G401 (cell line): ENCODE results near the gene MIXL1. TPM values are rescaled to one million over a fixed set of nuclear protein-coding genes. Genes with fewer than 3 reads are reported as not detected.
"Not testable (repeated sequence)": the region's sequence is repeated elsewhere in the genome, so short reads cannot be mapped to it uniquely, and the experiment has no call there.

Source experiments
- DNase-seq: peaks from one replicate; pipeline ENCODE4 v3.0.0-alpha.2; 2015; ENCODE audit warnings: low spot score
- in situ Hi-C: cut with HindIII; loops from 2 replicates; pipeline ENCODE4 v1.10.0; 2016; ENCODE audit warnings: low sequenced_read_pairs, mixed read lengths
- total RNA-seq: library from RNA; depleted of rRNA; stranded (reverse); fragments of >200 nt; shearing (Covaris generic); gene quantifications from 2 replicates; pipeline ENCODE4 v1.2.3, GENCODE V29; 2014; rRNA removed

Gene MIXL1
- not detected in 2 replicates for total RNA-seq

DNA sequence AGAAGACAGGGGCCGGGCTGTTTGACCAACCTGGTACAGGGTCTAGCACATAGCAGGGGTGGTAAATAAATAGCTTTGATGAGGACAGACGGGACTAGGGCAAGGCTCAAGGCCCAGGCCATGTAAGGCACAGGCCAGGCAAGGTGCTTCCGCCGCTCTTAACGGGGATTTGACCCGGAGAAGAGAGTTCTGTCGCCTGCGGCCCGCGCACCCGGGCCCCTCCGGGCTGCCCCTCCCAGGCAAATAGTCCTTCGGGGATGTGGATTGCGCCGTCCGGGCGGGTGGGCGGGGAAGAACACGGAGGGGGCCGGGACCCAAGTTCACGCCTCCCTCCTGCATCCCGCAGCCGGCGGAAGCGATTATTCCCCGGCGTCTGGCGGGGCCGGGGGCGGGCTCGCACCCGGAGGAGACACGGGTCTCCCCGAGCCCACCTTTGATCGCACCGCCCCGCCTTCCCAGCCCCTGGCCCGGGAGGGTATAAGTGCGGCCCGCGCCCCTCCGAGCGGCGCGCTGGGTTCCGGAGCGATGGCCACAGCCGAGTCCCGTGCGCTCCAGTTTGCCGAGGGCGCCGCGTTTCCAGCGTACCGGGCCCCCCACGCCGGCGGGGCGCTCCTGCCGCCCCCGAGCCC is at the start of gene MIXL1:
MIXL1 (plus strand) TSS at position 508 of the 629 bp plus-strand sequence; CDS start at position 526, 18 bp downstream.
- no peak for DNase-seq
- in situ Hi-C loops, result no loop called here

DNA sequence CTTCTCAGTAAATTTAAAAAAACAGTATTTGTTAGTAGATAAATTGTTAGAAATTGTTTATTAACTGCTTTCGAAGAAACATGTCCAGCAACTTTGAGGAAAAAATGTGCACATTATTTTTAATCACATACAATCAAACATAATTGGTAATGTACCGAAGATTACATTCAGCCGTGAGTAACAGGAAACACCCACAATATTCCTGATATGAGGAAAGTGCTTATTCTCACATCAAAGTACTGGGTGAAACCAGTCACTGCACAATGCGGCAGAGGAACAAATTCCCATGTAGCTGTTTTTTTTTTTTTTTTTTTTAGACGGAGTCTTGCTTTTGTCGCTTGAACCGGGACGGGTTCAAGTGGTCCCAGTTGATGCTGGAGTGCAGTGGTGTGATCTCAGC is 46.6 kb upstream of the MIXL1 start:
- in situ Hi-C loops, result no loop called here
- no peak for DNase-seq

DNA sequence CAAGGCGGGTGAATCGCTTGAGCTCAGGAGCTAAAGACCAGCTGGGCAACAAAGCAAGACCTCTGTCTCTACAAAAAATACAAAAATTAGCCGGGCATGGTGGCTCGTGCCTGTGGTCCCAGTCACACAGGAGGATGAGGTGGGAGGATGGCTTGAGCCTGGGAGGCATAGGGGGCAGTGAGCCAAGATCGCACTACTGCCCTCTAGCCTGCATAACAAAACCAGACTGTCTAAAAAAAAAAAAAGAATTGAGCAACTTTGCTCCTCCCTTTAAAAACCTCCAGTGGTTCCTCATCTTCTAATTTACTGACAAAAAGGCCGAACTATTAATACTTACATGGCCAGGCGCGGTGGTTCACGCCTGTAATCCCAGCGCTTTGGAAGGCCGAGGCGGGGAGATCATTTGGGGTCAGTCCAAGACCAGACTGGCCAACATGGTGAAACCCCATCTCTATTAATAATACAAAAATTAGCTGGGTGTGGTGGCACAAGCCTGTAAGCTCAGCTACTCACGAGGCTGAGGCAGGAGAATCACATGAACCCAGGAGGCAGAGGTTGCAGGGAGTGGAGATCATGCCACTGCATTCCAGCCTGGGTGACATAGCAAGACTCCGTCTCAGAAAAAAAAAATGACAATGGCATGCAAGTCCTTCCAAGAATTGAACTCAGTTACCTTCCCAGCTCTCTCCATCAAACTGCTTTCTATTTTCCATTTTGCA is 41.3 kb upstream of the MIXL1 start:
- in situ Hi-C loops, result no loop called here

DNA sequence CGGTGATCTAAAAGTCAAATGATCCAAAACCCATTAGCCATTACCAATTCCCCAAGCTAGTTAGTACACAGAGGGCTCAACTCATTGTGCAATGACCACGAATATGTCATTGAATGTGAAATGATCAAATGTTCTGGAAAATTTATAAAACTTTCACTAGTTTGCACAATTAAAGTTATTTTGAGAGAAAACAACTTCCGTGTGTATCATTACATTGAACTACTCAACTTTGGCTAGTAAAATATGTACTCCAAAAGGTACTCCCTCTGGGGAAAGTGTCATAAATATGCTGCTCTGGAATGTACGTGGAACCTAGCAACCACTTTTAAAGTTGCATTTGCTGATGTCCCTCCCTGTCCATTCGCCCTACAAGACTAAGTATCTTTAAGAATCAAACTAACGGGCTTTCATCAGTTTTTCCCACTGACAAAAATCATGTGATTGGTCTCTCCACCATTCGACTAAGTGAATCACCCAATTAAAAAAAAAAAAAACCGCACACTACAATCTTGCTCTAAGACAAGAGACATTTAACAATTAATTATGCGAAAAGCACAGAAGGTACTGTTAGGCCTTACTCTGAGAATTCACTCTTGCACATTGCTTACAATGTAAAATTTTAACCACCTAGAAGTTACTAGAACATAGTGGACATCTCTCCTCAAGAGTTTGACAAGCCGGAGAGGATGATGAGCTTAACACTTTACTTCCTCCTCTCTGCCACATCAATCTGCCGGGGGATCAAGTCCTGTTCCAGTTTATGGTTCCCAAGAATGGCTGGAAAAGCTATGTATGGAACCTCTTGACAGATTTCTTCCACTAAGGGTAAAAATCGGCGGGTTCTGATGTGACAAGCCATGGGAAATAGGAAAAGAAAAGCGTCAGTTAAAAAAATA is 38.1 kb upstream of the MIXL1 start:
- in situ Hi-C loops, result no loop called here
- DNase-seq, result no peak

More for the DNA sequence above, 41.3 kb upstream of the MIXL1 start:
- peak; percentile 61 for DNase-seq

DNA sequence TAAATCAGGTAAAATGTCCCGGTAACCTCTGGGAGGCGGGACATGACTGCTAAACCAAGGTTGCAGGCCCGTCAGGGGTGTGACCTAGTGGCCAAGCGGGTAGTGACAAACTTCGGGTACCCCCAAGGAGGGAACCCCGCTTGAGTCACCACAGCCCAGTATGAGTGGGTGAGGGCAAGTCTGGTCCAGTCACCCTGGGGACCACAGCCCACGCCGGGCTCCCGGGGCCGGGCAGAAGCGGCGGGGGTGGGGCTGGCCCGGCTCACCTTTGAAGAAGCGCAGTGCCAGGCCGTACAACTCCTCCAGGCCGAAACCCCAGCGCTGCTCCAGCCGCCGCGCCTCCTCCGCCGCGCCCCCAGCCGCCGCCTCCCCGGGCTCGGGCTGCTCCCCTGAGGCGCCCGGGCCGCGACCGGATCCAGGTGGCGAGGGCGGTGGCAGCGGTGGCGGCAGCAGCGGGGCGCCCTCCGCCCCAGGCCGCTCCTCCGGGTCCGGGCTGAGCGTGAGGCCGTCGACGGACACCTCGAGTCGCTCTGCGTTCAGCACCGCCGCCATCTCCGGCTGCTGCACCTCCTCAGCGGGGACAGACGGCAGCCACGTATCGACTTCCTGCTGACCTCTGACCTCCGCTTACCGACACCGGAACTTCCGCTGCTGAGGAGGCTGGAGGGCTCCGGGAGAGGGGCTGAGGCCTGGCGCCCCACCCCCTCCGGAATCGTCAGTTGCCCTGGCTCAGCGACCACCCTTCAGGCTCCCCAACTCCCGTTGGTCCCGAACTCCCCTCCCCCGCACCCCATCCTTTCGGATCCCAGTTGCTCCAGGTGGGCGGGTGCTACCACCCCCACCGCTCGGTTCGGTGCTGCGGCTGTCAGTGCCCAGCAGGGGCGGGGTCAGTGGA is 37.1 kb upstream of the MIXL1 start, which contains the start of gene ACBD3:
ACBD3 (minus strand) TSS at position 618 of the 895 bp plus-strand sequence; CDS start at position 552, 66 bp downstream.
- DNase-seq, result peak; percentile 92
- in situ Hi-C loops, result no loop called here

DNA sequence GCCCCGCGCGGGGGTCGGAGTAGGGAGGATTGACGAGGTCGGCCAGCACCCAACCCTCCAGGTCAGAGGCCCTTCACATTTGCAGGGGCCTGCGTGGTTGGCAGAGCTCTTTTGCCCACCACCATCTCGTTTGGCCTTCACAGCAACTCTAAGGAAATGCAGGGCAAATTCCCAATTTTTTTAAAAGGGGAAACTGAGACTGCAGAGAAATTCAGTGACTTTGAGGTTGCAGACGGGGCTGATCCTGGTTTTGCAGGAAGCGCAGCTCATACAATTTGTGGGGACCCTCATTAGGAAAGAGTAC is 36.5 kb upstream of the MIXL1 start:
- in situ Hi-C loops, result no loop called here

DNA sequence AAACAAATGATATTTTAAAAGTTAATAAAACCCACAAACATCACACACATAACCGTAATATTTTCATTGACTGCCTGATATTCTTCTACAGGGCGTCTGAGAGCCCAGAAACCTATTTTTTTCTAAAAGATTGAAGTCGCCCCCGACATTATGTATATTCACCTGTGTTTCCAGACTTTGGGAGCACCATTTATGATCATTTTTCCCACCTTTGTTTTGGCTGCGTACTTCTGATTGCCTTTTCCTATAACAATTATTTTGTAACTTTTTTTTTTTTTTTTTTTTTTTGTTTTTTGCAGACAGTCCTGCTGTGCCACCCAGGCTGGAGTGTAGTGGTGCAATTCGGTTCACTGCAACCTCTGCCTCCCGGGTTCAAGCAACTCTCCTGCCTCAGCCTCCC is 36.1 kb upstream of the MIXL1 start:
- in situ Hi-C loops, result no loop called here

More for the DNA sequence above, 36.5 kb upstream of the MIXL1 start:
- no peak for DNase-seq

DNA sequence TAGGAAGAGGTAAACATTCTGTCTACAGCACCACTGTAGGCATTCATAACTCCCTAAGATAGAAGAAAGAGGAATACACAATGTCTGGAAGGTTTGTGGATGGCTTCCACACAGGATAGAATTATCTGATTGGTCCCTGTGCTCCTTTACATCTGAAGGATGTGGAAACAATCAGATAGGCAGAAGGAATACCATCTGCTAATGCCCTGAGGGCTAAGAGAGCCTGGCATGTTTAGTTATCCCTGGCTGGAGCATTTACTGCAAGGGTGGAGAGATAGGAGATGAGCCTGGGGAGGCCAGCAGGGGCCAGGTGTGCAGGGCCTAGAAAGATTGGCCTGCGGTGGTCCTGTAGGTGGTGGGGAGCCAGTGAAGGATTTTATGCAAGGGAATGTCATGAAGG is 28.3 kb upstream of the MIXL1 start:
- in situ Hi-C loops, result no loop called here
- peak; percentile 47 for DNase-seq

More for the DNA sequence above, 36.1 kb upstream of the MIXL1 start:
- DNase-seq, result no peak

DNA sequence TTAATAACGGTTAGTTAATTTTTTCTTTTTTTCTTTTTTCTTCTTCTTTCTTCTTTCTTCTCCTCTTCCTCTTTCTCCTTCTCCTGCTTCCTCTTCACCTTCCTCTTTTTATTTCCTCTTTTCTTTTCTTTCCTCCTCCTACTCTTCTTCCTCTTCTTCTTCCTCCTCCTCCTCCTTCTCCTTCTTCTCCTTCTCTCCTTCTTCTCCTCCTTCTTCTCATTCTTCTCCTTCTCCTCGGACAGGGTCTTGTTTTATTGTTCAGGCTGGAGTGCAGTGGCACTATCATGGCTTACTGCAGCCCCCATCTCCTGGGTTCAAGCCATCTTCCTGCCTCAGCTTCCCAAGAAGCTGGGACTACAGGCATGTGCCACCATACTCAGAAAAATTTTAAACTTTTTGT is 23.5 kb upstream of the MIXL1 start:
- no peak for DNase-seq
- in situ Hi-C loops, result no loop called here

DNA sequence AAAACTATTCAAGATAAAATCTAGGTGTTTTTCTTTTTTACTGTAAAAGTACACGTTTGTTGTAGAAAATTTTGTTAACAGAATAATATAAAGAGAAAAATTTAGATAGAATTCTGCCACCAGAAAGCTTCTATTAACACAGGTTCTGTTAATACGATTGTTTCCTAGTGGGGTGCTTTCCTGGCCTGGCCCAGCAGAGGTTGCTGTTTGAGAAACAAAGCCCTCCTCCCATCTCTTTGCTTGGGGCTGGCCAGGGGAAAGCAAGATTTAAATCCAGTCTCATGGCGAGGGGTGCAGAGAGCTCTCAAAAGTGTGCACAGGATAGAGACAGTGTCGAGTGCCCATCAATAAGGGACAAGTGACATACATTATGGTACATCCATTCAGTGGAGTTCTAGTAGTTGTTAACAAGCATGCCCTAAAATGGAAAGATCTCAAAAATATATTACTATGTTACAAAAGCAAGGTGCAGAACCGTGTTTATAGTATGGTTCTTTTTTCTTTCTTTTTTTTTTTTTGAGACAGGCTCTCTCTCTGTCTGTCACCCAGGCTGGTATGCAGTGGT is 22.4 kb upstream of the MIXL1 start:
- in situ Hi-C loops, result no loop called here
- DNase-seq, result no peak

DNA sequence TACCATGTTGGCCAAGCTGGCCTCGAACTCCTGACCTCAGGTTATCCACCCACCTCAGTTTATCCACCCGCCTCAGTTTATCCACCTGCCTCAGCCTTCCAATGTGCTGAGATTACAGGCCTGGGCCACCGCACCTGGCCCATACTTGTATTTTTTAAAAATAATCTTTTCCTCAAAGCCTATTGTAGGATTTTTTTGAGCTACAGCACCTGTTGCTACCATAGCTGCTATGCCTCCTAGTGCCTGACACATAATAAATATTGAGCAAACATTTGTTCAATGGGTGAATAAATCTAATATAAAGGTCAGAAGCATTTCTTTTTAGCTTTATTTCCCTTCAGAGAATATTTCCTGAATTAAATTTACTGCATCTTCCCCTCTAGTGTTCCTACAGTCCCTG is 21.2 kb upstream of the MIXL1 start:
- in situ Hi-C loops, result no loop called here
- DNase-seq, result no peak

DNA sequence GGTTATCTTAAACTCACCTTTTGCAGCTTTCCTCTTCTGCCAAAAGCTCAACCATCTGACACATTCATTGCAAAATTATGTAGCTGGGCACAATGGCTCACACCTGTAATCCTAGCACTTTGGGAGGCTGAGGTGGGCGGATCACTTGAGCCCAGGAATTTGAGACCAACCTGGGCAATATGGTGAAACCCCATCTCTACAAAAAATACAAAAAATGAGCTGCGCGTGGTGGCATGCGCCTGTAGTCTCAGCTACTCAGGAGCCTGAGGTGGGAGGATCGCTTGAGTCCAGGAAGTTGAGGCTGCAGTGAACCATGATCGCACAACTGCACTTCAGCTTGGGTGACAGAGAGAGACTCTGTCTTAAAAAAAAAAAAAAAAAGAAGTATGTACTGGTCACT is 20.8 kb upstream of the MIXL1 start:
- DNase-seq, in situ Hi-C loops: not testable (repeated sequence)

DNA sequence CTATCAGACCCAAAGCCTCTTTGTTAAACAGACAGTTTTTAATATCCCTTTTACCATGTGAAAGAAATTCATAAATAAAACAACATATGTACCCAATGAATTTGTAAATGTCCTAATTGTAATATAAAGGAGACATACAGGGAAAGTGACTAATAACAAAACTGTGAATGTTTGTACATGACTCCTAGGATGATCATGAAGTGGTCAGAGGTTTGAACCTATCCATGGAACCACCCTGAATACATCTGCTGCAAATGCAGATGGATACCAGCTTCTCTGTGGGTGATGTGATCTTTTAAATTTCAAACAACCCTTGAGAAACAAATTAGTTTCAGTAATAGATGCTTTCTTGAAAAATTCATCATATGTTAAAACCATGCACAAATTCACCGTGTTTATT is 20.2 kb upstream of the MIXL1 start:
- DNase-seq, result no peak
- in situ Hi-C loops, result no loop called here

DNA sequence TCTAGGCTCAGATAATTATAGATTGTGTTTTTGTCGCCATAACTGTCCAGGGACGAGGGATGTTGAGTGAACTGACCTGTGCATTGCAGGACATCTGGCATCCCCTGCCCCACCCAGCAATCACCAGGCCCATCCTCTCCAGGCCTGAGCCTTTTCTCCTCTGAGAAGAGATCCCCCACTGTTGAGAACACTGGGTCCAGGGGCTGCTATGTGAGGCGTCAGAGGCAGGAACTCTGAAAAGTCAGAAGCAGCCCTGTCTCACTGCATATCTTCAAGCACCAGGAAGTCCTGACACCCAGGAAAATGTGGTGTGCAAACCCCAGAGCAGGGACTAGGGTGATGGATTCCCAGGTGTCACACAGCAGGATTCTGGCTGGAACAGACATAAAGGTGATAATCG is 19.8 kb upstream of the MIXL1 start:
- in situ Hi-C loops, result no loop called here
- DNase-seq, result no peak

DNA sequence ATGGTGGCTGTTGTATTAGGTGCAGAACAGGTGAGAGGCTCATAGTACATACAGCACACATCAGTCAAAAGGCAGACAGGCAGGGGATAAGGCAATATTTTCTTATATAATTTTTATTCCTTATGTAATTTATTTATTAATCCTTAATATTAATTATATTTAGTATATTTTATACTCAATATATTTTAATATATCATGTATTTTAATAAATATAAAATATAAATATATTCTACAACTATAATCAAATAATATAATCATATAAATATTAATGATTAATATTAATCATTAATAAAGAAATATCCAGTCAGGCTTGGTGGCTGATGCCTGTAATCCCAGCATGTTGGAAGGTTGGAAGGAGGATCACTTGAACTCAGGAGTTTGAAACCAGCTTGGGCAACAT is 19.3 kb upstream of the MIXL1 start:
- DNase-seq, result no peak

DNA sequence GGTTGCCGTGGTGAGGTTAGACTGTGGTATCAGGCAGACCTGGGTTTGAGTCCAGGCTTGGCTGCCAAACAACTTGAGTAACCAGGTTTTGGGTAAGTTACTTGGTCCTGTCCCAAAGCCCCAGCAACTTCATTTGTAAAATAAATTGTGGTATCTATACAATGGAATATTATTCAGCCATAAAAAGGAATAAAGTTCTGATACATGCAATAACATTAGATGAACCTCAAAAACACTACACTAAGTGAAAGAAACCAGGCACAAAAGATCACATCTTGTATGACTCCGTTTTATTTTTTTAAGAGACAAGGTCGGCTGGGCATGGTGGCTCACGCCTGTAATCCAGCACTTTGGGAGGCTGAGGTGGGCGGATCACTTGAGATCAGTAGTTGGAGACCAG is 16.4 kb upstream of the MIXL1 start:
- in situ Hi-C loops, result no loop called here
- DNase-seq, result no peak

More for the DNA sequence above, 19.3 kb upstream of the MIXL1 start:
- in situ Hi-C loops, result no loop called here

DNA sequence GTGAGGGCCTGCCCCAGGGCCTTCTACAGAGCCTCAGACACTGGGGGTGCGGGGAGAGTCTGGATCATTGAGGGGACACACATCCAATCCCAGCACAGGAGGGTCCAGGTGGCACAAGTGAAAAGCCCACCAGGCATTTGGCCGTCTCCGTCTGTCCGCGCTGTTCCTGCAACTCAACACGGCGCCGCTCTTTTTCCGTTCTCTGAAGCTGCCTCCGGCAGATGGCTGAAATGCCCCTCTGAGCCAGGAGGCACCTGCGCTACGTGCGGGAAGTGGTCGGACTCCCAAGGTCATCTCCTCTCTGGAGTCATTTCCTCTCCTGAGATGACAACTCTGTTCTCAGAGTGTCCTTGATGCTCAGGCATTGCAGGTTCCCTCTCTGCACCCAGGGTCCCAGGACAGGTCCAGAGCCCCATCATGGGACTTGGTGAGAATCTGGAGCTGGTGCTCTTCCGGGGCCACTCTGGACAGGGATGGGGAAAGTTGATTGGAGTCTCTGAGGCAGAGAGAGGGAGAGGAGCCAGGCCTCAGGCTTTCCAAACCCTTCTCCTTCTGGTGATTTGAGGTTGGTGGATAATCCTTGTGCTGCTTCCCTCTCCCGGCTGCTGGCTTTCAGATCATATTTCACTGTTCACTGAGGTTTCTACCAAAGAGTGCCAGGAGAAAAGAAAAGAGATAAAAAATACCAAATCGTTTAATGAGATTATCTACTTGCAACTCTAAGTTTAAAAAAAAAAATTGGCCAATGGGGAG is 14.0 kb upstream of the MIXL1 start:
- peak; percentile 82 for DNase-seq

DNA sequence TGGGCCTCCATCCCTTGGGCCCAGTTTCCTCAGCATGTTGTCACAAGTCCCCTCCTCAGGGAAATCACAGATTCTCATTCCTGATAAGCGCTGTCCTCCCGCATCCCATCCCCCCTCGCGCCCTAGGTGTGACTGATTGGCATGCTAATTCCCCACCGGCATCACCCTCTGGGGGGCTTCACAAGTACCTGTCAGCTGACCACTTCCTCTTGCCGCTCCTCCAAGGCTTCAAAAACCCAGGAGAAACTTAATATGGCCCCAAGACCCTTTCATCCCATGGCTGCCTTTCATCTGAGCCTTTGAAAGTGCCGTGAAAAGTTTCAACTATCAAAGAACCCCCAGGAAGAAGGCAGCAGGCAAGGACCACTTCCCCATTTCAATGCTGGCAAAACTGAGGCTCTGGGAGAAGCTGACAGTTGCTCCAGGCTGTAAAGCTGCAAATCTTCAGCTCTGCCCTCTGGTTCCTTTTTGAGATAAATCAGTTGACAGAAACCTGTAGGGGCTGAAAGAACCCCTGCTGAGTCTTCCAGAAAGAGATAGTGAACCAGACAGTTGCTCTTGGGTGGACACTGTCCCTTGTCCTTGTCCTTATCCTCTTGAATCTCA is 12.8 kb upstream of the MIXL1 start:
- no peak for DNase-seq
- in situ Hi-C loops, result no loop called here

More for the DNA sequence above, 14.0 kb upstream of the MIXL1 start:
- in situ Hi-C loops, result no loop called here
